ENCODE results near the gene CDC123. TPM values are rescaled to one million over a fixed set of nuclear protein-coding genes. Genes with fewer than 3 reads are reported as not detected.
A peak's percentile ranks its signal among the peaks of the same experiment; 100 is the strongest.

The CDC123 gene
- total RNA-seq, 1 donor from 2014 or later, result 107 TPM

DNA sequence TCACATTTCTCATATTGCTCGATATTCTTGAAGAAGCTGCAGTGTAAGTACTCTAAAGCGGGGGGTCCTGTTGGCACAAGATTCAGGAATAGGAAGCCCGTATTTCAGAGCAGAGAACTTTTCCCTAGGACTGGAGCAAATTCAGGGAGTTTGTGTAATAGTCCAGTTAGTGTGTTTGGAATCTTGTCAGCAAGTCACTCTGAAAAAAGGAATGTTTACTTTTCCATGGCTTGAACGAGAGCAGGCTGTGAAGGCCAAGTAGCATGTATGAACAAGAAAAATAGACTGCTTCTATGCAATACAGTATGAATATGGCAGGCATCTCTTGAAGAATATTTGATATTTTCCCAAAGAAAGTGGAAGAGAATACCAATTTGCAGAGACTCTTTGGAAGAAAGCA lies 39.8 kb downstream of the CDC123 start:
- H3K79me2 ChIP-seq (ENCODE audit: insufficient read depth, low read length), result peaks cover 2% of the 10 kb centered on the region
- H2AFZ ChIP-seq (ENCODE audit: low read depth, low read length), result no peak overlapping the region
- Mint-ChIP-seq H3K4me1 (ENCODE audit: low read depth, unreplicated experiment) (peaks cover 7% of the 10 kb centered on the region), H3K27me3 (ENCODE audit: low read depth, unreplicated experiment) (no peaks in the 10 kb centered on the region), H3K27ac (ENCODE audit: unreplicated experiment) (no peak overlapping the region), H3K9me3 (ENCODE audit: unreplicated experiment) (no peaks in the 10 kb centered on the region), H3K4me3 (ENCODE audit: unreplicated experiment) (no peak overlapping the region), H3K36me3 (ENCODE audit: low read depth, unreplicated experiment) (peaks cover 20% of the 10 kb centered on the region)
- H3K9ac ChIP-seq (ENCODE audit: low read length), result no peak overlapping the region
- no peak overlapping the region for H3K4me3 ChIP-seq (ENCODE audit: insufficient read depth, low read depth, low read length)
- peaks cover 44% of the 10 kb centered on the region for H3K36me3 ChIP-seq (ENCODE audit: insufficient read depth, low read length)
- no peaks in the 10 kb centered on the region for H3K9me3 ChIP-seq (ENCODE audit: insufficient read depth, low read depth, low read length)
- no peaks in the 10 kb centered on the region for H3K27me3 ChIP-seq (ENCODE audit: insufficient read depth, low read length)
- DNase-seq (ENCODE audit: low read depth) (no peak), FAIRE-seq (no peak)
- H3K4me2 ChIP-seq (ENCODE audit: low read length), result no peak overlapping the region
- no peaks in the 10 kb centered on the region for H3K4me1 ChIP-seq (ENCODE audit: insufficient read depth, low read length)
- TF ChIP-seq, protein P1, sequence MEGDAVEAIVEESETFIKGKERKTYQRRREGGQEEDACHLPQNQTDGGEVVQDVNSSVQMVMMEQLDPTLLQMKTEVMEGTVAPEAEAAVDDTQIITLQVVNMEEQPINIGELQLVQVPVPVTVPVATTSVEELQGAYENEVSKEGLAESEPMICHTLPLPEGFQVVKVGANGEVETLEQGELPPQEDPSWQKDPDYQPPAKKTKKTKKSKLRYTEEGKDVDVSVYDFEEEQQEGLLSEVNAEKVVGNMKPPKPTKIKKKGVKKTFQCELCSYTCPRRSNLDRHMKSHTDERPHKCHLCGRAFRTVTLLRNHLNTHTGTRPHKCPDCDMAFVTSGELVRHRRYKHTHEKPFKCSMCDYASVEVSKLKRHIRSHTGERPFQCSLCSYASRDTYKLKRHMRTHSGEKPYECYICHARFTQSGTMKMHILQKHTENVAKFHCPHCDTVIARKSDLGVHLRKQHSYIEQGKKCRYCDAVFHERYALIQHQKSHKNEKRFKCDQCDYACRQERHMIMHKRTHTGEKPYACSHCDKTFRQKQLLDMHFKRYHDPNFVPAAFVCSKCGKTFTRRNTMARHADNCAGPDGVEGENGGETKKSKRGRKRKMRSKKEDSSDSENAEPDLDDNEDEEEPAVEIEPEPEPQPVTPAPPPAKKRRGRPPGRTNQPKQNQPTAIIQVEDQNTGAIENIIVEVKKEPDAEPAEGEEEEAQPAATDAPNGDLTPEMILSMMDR (IDR thresholded peaks at IDR 0.05; ENCODE audit: insufficient read depth, low read depth, low read length), result no peak
- H4K20me1 ChIP-seq (ENCODE audit: insufficient read depth, low read length), result no peaks in the 10 kb centered on the region
- H3K27ac ChIP-seq (ENCODE audit: low read depth, low read length), result peak overlapping the region; percentile 51

DNA sequence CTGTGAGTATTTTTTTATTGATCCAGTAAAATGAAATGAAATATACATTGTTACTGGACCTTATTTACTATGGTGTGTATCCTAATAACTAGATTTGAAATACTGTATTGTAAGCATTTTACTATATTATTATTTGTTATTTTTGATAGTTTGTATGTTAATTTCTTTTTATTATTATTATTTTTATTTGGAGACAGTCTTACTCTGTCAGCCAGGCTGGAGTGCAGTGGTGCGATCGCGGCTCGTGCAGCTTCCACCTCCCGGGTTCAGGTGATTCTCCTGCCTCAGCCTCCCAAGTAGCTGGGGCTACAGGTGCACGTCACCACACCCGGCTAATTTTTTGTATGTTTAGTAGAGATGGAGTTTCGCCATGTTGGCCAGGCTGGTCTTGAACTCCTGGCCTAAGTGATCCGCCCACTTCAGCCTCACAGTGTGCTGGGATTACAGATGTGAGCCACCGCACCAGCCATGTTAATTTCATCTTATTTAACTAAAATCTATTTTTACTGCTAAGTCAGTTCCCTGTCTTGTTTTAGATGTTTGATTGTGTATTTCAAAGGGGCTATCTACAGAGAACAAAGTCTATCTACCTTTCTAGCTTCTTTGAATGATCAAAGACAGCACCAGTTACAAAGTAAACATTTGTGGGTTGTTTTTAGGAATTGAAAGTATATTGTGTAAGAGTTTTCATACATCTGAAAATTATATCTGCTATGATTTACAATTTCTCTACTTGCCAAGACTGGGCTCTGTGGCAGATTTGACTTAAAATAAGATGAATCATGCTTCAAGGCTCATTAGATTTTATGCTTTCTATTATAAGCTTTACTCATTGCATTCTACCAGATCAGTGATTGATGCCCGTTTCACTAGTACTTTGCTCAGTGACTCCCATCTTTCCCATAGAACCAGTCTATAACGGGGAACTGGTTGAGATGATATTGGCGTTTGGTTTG lies 41.6 kb downstream of the CDC123 start:
- Histone ChIP-seq H3K4me1 (ENCODE audit: insufficient read depth, low read length) (no peaks in the 10 kb centered on the region), H3K4me3 (ENCODE audit: insufficient read depth, low read depth, low read length) (no peak overlapping the region), H3K79me2 (ENCODE audit: insufficient read depth, low read length) (peaks cover 7% of the 10 kb centered on the region), H4K20me1 (ENCODE audit: insufficient read depth, low read length) (peaks cover 11% of the 10 kb centered on the region), H3K27me3 (ENCODE audit: insufficient read depth, low read length) (no peaks in the 10 kb centered on the region), H3K4me2 (ENCODE audit: low read length) (no peak overlapping the region), H2AFZ (ENCODE audit: low read depth, low read length) (no peak overlapping the region), H3K27ac (ENCODE audit: low read depth, low read length) (no peak overlapping the region), H3K36me3 (ENCODE audit: insufficient read depth, low read length) (peaks cover 35% of the 10 kb centered on the region), H3K9me3 (ENCODE audit: insufficient read depth, low read depth, low read length) (no peaks in the 10 kb centered on the region), H3K9ac (ENCODE audit: low read length) (no peak overlapping the region)
- FAIRE-seq (no peak), DNase-seq (ENCODE audit: low read depth) (no peak)
- Mint-ChIP-seq H3K4me1 (ENCODE audit: low read depth, unreplicated experiment) (peaks cover 20% of the 10 kb centered on the region), H3K27ac (ENCODE audit: unreplicated experiment) (no peak overlapping the region), H3K27me3 (ENCODE audit: low read depth, unreplicated experiment) (no peaks in the 10 kb centered on the region), H3K4me3 (ENCODE audit: unreplicated experiment) (no peak overlapping the region), H3K9me3 (ENCODE audit: unreplicated experiment) (no peaks in the 10 kb centered on the region), H3K36me3 (ENCODE audit: low read depth, unreplicated experiment) (peaks cover 20% of the 10 kb centered on the region)
- TF ChIP-seq EZH2 (IDR thresholded peaks at IDR 0.05; ENCODE audit: insufficient read depth, low read length), result no peak
- TF ChIP-seq, protein P1 (IDR thresholded peaks at IDR 0.05; ENCODE audit: insufficient read depth, low read depth, low read length), result no peak

DNA sequence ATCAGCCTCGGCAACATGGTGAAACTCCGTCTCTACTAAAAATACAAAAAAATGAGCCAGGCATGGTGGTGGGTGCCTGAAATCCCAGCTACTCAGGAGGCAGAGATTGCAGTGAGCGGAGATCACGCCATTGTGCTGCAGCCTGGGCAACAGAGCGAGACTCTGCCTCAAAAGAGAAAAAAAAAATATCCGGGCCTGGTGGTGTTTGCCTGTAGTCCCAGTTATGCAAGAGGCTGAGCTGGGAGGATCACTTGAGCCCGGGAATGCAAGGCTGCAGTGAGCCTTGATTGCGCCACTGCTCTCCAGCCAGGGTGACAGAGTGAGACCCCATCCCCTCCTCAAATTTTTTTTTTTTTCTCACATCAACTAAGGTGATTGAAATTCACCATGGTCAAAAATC lies 42.8 kb downstream of the CDC123 start:
- Histone ChIP-seq H3K27me3 (ENCODE audit: insufficient read depth, low read length) (no peaks in the 10 kb centered on the region), H3K9me3 (ENCODE audit: insufficient read depth, low read depth, low read length) (no peaks in the 10 kb centered on the region), H3K9ac (ENCODE audit: low read length) (no peak overlapping the region), H3K79me2 (ENCODE audit: insufficient read depth, low read length) (peaks cover 7% of the 10 kb centered on the region), H3K4me1 (ENCODE audit: insufficient read depth, low read length) (no peaks in the 10 kb centered on the region), H3K27ac (ENCODE audit: low read depth, low read length) (no peak overlapping the region), H3K36me3 (ENCODE audit: insufficient read depth, low read length) (peaks cover 32% of the 10 kb centered on the region), H2AFZ (ENCODE audit: low read depth, low read length) (no peak overlapping the region), H4K20me1 (ENCODE audit: insufficient read depth, low read length) (peaks cover 11% of the 10 kb centered on the region), H3K4me2 (ENCODE audit: low read length) (no peak overlapping the region), H3K4me3 (ENCODE audit: insufficient read depth, low read depth, low read length) (no peak overlapping the region)
- H3K27me3 Mint-ChIP-seq (ENCODE audit: low read depth, unreplicated experiment), result no peaks in the 10 kb centered on the region
- no peak for DNase-seq (ENCODE audit: low read depth)
- FAIRE-seq, result no peak
- H3K9me3 Mint-ChIP-seq (ENCODE audit: unreplicated experiment), result no peaks in the 10 kb centered on the region
- no peak overlapping the region for H3K4me3 Mint-ChIP-seq (ENCODE audit: unreplicated experiment)
- H3K27ac Mint-ChIP-seq (ENCODE audit: unreplicated experiment), result no peak overlapping the region
- H3K36me3 Mint-ChIP-seq (ENCODE audit: low read depth, unreplicated experiment), result peaks cover 22% of the 10 kb centered on the region
- TF ChIP-seq EZH2 (IDR thresholded peaks at IDR 0.05; ENCODE audit: insufficient read depth, low read length), result no peak
- TF ChIP-seq, protein P1 (IDR thresholded peaks at IDR 0.05; ENCODE audit: insufficient read depth, low read depth, low read length), result no peak
- H3K4me1 Mint-ChIP-seq (ENCODE audit: low read depth, unreplicated experiment), result peaks cover 20% of the 10 kb centered on the region

Measured in astrocyte (in vitro differentiated cells and primary cell).